ENCODE results near the gene CPSF4.

- no peak for TF ChIP-seq CTCF (IDR thresholded peaks at IDR 0.05; ENCODE audit: insufficient read depth, low read length, poor library complexity, severe bottlenecking)
- TF ChIP-seq EZH2phosphoT487 (conservative IDR thresholded peaks at IDR 0.05; ENCODE audit: low read length), result no peak
Observed at GRCh38 chr7:99440195-99440594, 1.5 kb downstream of the CPSF4 start.
